Muscle layer of colon (tissue), 2 donors: ENCODE results near the gene SCN8A.

Experiments
- H3K27ac ChIP-seq: one replicate; pipeline ENCODE4 v1.7.0; 2013; ENCODE audit warnings: low read depth, mild to moderate bottlenecking, low read length, moderate library complexity
- H3K27me3 ChIP-seq, 2 donors: one replicate each; pipeline ENCODE4 v1.7.0; 2013; ENCODE audit warnings: low read length in 2 of 2, mild to moderate bottlenecking in 2 of 2; ENCODE audit not compliant: insufficient read depth in 2 of 2, control insufficient read depth in 1 of 2
- H3K36me3 ChIP-seq: one replicate; pipeline ENCODE4 v1.7.0; 2013; ENCODE audit warnings: mild to moderate bottlenecking, low read length; ENCODE audit not compliant: insufficient read depth
- H3K4me1 ChIP-seq: one replicate; pipeline ENCODE4 v1.7.0; 2013; ENCODE audit warnings: mild to moderate bottlenecking, low read length; ENCODE audit not compliant: insufficient read depth
- H3K4me3 ChIP-seq, 2 donors: one replicate each; pipeline ENCODE4 v1.7.0; 2013; ENCODE audit warnings: low read length in 2 of 2, low read depth in 1 of 2, mild to moderate bottlenecking in 1 of 2, moderate library complexity in 1 of 2
- H3K9ac ChIP-seq: one replicate; pipeline ENCODE4 v1.7.0; 2013; ENCODE audit warnings: low read length
- H3K9me3 ChIP-seq: one replicate; pipeline ENCODE4 v1.7.0; 2013; ENCODE audit warnings: mild to moderate bottlenecking, low read length
- donor health status: abdominal sarcoma.
- donor health status: Adenocarcinoma of cecum.

The SCN8A gene

GRCh38 chr12:51749986-51750317 is 158.9 kb downstream of the SCN8A start:
- H3K36me3 ChIP-seq = no peaks in the 10 kb centered on the region
- H3K27ac ChIP-seq = no peak overlapping the region
- no peak overlapping the region for H3K4me3 ChIP-seq
- H3K4me1 ChIP-seq = no peaks in the 10 kb centered on the region
- H3K9me3 ChIP-seq = no peaks in the 10 kb centered on the region
- no peaks in the 10 kb centered on the region for H3K27me3 ChIP-seq
- no peak overlapping the region for H3K9ac ChIP-seq

- Histone ChIP-seq H3K9ac (no peak overlapping the region), H3K27ac (no peak overlapping the region)
Measured at GRCh38 chr12:51751661-51752060, 160.6 kb downstream of the SCN8A start.

GRCh38 chr12:51752234-51752889 is 161.3 kb downstream of the SCN8A start:
- no peaks in the 10 kb centered on the region for H3K9me3 ChIP-seq
- no peak overlapping the region for H3K9ac ChIP-seq
- H3K27me3 ChIP-seq = no peaks in the 10 kb centered on the region
- no peaks in the 10 kb centered on the region for H3K4me1 ChIP-seq
- H3K27ac ChIP-seq = no peak overlapping the region
- H3K4me3 ChIP-seq = no peak overlapping the region
- H3K36me3 ChIP-seq = no peaks in the 10 kb centered on the region

More at GRCh38 chr12:51751661-51752060, 160.6 kb downstream of the SCN8A start:
- Histone ChIP-seq H3K27me3 (no peaks in the 10 kb centered on the region), H3K36me3 (no peaks in the 10 kb centered on the region), H3K9me3 (no peaks in the 10 kb centered on the region), H3K4me3 (no peak overlapping the region), H3K4me1 (no peaks in the 10 kb centered on the region)

GRCh38 chr12:51753980-51754675 is 163.1 kb downstream of the SCN8A start:
- Histone ChIP-seq H3K4me1 (no peaks in the 10 kb centered on the region), H3K27me3 (no peaks in the 10 kb centered on the region), H3K9me3 (no peaks in the 10 kb centered on the region), H3K9ac (no peak overlapping the region), H3K27ac (no peak overlapping the region), H3K36me3 (no peaks in the 10 kb centered on the region), H3K4me3 (no peak overlapping the region)

- H3K27me3 ChIP-seq = no peaks in the 10 kb centered on the region
- no peak overlapping the region for H3K4me3 ChIP-seq
- H3K27ac ChIP-seq = no peak overlapping the region
- no peaks in the 10 kb centered on the region for H3K4me1 ChIP-seq
- no peak overlapping the region for H3K9ac ChIP-seq
- H3K9me3 ChIP-seq = no peaks in the 10 kb centered on the region
- no peaks in the 10 kb centered on the region for H3K36me3 ChIP-seq
Measured at GRCh38 chr12:51755251-51755650, 164.2 kb downstream of the SCN8A start.

GRCh38 chr12:51759175-51759574 is 168.1 kb downstream of the SCN8A start:
- H3K4me1 ChIP-seq = no peaks in the 10 kb centered on the region
- no peak overlapping the region for H3K27ac ChIP-seq
- H3K4me3 ChIP-seq = no peak overlapping the region
- no peaks in the 10 kb centered on the region for H3K9me3 ChIP-seq
- H3K27me3 ChIP-seq = no peaks in the 10 kb centered on the region
- H3K36me3 ChIP-seq = no peaks in the 10 kb centered on the region
- H3K9ac ChIP-seq = no peak overlapping the region

- H3K27ac ChIP-seq = no peak overlapping the region
- no peaks in the 10 kb centered on the region for H3K9me3 ChIP-seq
- no peaks in the 10 kb centered on the region for H3K4me1 ChIP-seq
- H3K36me3 ChIP-seq = no peaks in the 10 kb centered on the region
- H3K9ac ChIP-seq = no peak overlapping the region
- H3K4me3 ChIP-seq = no peak overlapping the region
- H3K27me3 ChIP-seq = no peaks in the 10 kb centered on the region
Measured at GRCh38 chr12:51759695-51760094, 168.7 kb downstream of the SCN8A start.

- no peaks in the 10 kb centered on the region for H3K9me3 ChIP-seq
- H3K27me3 ChIP-seq = no peaks in the 10 kb centered on the region
- no peaks in the 10 kb centered on the region for H3K36me3 ChIP-seq
- H3K4me3 ChIP-seq = no peak overlapping the region
- H3K27ac ChIP-seq = no peak overlapping the region
- H3K9ac ChIP-seq = no peak overlapping the region
- H3K4me1 ChIP-seq = no peaks in the 10 kb centered on the region
Measured at GRCh38 chr12:51760231-51760630, 169.2 kb downstream of the SCN8A start.

GRCh38 chr12:51763743-51764142 is 172.7 kb downstream of the SCN8A start:
- H3K9me3 ChIP-seq = no peaks in the 10 kb centered on the region
- no peaks in the 10 kb centered on the region for H3K36me3 ChIP-seq
- no peak overlapping the region for H3K27ac ChIP-seq
- H3K4me3 ChIP-seq = no peak overlapping the region
- H3K4me1 ChIP-seq = no peaks in the 10 kb centered on the region
- H3K9ac ChIP-seq = no peak overlapping the region
- H3K27me3 ChIP-seq = no peaks in the 10 kb centered on the region

- Histone ChIP-seq H3K27me3 (no peaks in the 10 kb centered on the region), H3K4me3 (no peak overlapping the region), H3K9ac (no peak overlapping the region), H3K36me3 (no peaks in the 10 kb centered on the region), H3K9me3 (no peaks in the 10 kb centered on the region), H3K4me1 (no peaks in the 10 kb centered on the region), H3K27ac (no peak overlapping the region)
Measured at GRCh38 chr12:51766067-51766676, 175.1 kb downstream of the SCN8A start.

- Histone ChIP-seq H3K27me3 (no peaks in the 10 kb centered on the region), H3K36me3 (no peaks in the 10 kb centered on the region), H3K4me1 (no peaks in the 10 kb centered on the region), H3K27ac (no peak overlapping the region), H3K4me3 (no peak overlapping the region), H3K9ac (no peak overlapping the region), H3K9me3 (no peaks in the 10 kb centered on the region)
Measured at GRCh38 chr12:51771008-51771407, 180.0 kb downstream of the SCN8A start.
